GM19452 (cell line): Measurements from ENCODE around the gene TMEM253.

Source experiments
- ATAC-seq: cut with Tn5 transposase; IDR thresholded peaks from one replicate; pipeline ENCODE4 v1.9.1; 2021; ENCODE audit not compliant: unreplicated experiment

The TMEM253 gene

GRCh38 chr14:21100931-21101330 is at the start of gene TMEM253:
Gene TMEM253, plus strand, starts transcription at chr14:21101066. Its CDS starts 278 bp downstream, at chr14:21101344.
- no peak for ATAC-seq

DNA sequence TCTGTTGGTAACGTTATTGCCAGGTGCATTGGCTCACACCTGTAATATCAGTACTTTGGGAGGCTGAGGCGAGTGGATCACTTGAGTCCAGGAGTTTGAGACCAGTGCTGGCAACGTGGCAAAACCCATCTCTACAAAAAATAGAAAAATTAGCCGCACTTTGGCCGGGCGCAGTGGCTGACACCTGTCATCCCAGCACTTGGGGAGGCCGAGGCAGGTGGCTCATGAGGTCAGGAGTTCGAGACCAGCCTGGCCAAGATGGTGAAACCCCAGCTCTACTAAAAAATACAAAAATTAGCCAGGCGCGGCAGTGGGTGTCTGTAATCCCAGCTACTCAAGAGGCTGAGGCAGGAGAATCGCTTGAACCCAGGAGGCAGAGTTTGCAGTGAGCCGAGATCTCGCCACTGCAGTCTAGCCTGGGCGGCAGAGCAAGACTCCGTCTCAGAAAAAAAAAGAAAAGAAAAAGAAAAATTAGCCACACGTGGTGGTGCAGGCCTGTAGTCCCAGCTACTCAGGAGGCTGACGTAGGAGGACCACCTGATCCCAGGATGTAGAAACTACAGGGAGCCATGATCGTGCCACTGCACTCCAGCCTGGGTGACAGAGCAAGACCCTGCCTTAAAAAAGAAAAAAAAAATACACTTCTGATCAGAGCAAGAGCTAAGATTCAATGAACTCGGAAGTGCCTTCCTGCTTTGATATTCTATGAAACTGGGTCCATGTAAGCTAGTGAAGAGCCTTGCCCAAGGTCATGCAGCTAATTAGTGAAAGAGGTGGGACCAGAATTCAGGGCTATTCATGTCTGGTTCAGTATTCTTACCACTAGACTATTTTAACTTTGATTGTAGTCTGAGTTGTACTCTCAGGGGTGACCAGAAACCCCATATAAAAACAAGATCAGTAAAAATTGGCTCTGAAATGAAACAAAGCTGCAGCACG is 47.4 kb upstream of the TMEM253 start:
- no peak for ATAC-seq

GRCh38 chr14:21054123-21054767 is 46.6 kb upstream of the TMEM253 start:
- no peak for ATAC-seq

GRCh38 chr14:21054768-21055145 is 46.1 kb upstream of the TMEM253 start:
- no peak for ATAC-seq

DNA sequence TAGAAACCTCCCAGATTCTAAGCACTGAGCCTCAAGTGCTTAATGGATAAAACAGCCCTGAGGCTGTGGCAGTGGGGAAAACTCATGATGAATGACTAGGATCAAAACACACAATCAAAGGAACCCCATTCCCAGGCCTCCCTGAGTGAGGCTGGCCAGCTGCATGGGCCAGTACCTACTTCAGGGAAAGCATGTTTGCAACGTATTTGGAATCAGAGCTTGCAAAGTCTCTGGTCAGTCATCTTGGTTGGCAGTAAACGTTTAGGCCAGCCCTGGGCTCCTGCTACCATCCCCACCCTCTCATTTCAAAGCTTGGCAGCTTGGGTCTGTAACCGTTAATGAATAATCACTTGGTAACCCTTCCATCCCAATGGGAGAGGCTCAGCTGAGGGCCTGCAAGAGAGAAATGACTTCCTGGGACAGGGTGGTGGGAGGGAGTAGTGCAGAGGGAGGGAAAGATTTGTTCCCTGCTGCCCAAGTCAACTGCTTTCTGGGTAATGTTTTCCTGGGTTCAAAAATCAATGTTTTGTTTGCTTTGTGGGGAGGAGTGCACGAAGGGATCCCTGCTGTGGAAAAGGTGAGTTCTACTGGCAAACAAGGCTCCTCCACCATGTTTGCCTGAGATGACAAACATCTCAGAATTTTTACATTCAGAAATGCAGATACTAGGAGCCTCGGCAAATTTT is 45.3 kb upstream of the TMEM253 start:
- no peak for ATAC-seq

DNA sequence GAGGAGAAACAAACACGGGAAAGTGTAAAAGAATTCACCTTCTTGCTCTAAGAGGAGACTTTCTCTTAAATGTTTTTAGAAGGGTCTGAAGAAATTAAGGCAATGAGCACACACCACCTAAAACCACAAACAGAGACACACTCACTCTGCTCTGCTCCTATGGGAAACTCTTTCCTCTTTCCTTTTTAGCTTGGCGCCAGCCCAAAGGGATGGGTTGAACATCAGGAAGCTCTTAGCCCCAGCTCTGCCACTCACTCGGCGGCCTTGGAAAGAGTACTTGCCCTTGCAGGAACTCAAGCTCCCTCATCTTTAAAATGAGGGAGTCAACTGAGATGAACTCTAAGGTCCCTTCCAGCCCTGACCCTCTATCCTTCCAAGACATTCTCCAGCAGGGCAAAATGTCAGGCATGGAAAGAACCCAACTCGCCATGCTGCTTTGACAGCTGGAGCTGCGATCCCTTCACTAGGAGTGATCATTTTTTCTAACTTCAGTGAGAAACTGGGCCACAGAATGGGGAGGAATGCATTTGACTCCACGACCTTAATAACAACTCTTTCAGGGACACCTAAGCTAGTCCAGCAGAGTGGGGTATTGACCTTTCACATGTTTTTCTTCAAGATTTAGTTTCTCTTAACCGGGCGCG is 44.2 kb upstream of the TMEM253 start:
- no peak for ATAC-seq

DNA sequence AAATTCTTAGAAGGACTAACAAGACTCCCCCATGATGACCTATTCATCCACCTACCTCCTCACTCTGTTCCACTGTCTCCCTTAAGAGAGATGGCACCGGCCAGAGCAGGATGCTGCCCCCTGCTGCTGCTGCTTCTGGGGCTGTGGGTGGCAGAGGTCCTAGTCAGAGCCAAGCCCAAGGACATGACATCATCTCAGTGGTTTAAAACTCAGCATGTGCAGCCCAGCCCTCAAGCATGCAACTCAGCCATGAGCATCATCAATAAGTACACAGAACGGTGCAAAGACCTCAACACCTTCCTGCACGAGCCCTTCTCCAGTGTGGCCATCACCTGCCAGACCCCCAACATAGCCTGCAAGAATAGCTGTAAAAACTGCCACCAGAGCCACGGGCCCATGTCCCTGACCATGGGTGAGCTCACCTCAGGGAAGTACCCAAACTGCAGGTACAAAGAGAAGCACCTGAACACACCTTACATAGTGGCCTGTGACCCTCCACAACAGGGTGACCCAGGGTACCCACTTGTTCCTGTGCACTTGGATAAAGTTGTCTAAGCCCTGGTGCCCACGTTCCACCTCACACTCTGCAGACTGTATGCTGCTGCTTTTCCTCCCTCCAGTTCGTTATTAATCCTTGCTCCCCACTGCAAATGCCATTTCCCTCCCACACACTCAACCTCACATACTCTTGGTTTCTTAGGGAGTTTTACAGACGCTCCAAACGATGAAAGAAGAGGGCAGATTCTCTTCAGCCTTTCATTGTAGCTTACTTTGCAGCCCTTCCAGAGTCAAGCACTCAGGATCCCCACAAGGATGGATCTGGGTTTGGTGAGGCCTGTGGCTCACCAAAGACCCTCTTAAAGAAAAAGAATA is 42.8 kb upstream of the TMEM253 start, which contains the start of gene RNASE8:
Gene RNASE8 (plus strand): TSS at position 20 of the 873 bp plus-strand sequence. CDS start 71 bp downstream, at position 91.
- ATAC-seq: no peak

GRCh38 chr14:21058903-21059302 is 42.0 kb upstream of the TMEM253 start:
- no peak for ATAC-seq

GRCh38 chr14:21059842-21060613 is 40.8 kb upstream of the TMEM253 start:
- no peak for ATAC-seq

GRCh38 chr14:21060614-21061346 is 40.1 kb upstream of the TMEM253 start:
- no peak for ATAC-seq

DNA sequence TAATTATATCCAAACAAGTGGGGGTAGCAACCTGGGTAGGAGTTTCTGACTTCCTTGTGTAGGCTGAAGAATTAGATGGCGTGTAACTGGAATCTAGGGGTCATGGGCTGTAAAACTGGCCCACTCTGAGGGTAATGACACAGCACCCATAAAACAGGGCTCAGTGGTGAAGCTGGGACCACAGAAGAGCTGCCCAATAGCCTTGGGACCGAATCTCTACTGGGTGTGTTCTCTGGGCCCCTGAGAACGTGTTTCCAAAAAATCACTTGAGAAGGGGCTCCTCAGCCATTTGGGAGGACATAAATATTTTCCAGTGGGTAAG is 39.6 kb upstream of the TMEM253 start:
- no peak for ATAC-seq

- ATAC-seq: no peak
Measured at GRCh38 chr14:21063479-21063878, 37.4 kb upstream of the TMEM253 start.

DNA sequence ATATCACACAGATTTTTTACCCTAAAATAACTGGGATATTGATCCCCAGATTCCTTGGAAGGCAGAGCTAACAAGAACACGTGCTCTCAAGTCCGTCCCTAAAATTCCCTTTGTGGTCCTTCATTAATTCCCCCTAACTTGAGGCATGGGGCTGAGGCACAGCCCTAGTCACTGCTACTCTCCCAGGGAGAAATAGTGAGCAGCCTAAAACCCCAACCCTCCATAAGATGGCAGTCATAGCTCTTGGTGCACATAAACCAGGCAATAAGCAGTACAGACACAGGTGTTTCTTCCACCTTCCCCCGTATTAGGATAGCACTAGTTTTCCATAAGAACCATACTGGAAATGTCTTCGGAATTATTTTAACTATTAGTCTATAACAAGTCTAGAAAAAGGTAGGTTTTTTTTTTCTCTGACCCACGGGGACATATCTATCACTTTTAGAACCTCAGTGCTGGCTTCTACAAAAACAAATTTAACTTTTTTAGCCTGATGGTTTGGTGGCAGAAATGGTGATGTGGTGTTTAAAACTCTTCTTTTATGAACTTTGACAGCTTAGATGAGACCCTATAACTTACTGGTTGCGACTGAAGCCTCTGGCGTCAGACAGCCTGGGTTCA is 33.9 kb upstream of the TMEM253 start:
- no peak for ATAC-seq

DNA sequence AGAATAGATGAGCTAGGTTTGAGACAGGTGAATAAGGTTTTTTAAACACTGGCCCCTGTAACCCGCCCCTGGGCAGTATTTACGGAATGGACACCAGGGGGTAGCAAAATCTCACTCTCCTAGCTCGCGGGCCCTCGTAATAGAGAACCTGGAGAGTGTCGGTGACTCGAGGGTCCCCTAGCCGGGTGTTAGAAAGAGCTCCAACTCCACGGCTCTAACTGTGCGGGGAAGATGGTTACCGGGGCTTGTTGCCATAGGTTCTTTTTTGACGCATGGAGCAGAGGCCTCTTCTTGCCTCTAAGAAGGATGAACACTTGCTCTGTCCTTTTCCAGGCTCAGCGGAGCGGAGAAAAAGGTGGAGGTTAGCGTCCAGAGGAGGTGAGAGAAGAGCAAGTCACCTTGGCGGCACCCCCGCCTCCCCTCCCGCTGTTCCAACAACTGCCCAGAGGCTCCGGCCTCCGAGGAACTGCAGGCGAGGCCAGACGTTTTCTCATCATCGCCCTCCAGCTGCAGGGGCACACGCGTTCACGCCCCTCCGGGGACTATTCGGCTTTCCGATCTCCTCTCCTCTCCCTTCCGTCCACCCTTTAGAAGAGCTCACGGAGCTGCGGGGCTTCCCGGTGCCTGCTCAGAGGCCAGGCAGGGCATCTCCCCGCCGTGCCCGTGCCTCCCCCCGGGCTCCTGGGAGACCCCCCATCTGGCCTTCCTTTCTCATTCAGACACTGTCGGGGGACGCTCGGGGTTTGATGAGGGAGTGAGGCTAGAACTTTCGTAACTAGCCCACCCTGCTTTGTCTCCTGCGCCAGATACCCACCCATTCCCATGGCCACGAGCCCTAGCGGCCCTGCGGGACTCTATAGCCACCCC is 32.1 kb upstream of the TMEM253 start:
- no peak for ATAC-seq

GRCh38 chr14:21069388-21070082 is 31.3 kb upstream of the TMEM253 start:
- ATAC-seq: no peak

GRCh38 chr14:21070083-21070609 is 30.7 kb upstream of the TMEM253 start, which contains the start of gene ARHGEF40:
Gene ARHGEF40, plus strand, starts transcription at chr14:21070304. Its CDS starts 93 bp downstream, at chr14:21070397.
- ATAC-seq: no peak
